Skeletal muscle cell (primary cell): ENCODE data around the gene NFILZ.

ENCODE experiments used
- DNase-seq: peaks from one replicate; pipeline ENCODE4 v3.0.0-alpha.2; 2010; ENCODE audit warnings: low read depth
- H3K4me3 ChIP-seq: 2 replicates; pipeline ENCODE4 v1.5.1; 2011; ENCODE audit warnings: low read depth, mild to moderate bottlenecking, control low read depth, low read length, moderate library complexity

Gene NFILZ, protein sequence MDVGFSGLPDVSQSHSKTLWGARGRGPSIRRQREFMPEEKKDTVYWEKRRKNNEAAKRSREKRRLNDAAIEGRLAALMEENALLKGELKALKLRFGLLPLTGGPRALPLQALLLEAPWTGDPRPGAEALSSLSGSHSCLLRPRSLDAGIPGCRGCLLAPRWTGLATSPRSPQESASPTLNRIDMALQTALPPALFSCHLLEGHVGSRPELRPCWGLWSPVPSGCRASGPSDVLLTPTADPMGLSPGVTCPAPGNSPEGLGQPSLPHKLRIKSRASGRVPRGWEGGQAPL

DNA sequence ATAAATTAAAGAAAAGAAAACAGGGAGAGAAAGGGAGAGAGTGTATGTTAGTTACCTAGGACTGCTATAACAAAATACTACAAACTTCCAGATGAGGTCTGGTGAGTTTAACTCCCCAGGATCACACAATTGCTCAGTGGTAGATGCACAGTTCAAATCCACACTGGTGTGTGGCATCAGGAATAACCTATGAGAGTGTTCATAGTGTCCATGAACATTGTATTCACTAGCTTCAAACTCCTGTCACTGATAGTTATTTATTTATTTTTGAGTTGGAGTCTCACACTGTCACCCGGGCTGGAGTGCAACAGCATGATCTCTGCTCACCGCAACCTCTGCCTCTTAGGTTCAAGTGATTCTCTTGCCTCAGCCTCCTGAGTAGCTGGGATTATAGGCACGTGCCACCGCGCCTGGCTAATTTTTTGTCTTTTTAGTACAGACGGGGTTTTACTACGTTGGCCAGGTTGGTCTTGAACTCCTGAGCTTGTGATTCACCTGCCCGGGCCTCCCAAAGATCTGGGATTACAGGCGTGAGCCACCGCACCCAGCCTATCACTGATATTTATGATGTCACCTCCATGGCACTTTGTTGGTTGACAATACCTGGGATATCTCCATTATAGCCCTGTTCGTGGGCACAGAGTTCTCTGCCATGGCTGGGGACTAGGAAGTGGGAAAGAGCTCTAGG lies at the start of gene NFILZ:
Gene NFILZ (plus strand): TSS at position 638 of the 688 bp plus-strand sequence. CDS start 46,133 bp downstream, outside the sequence.
- no peak within 1 kb of the TSS for H3K4me3 ChIP-seq
- DNase-seq = no peak

DNA sequence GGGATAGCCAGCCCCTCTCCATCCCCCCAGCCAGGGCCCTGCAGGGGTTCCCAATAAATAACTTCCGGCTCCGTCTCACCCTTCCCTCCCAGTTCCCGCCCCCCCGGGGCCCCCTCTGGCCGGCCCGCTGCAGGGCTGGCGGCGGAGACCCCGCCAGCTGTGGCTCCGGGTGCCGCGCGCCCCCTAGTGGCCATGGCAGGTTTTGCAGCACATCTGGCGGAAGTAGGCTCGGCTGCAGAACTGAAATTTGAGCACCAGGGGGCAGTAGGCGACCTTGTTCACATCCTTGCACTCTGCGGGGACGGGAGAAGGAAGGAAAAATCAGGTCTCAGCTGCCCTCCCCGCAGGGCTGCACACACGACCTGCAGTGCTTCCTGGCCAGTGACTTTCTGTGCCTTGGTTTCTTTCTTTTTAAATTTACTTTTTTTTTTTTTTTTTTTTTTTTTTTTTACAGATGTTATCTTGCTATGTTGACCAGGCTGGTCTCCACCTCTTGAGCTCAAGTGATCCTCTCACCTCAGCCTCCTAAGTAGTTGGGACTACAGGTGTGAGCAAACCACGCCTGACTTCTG lies 49.6 kb upstream of the NFILZ start:
- no peak overlapping the region for H3K4me3 ChIP-seq
- DNase-seq = no peak

DNA sequence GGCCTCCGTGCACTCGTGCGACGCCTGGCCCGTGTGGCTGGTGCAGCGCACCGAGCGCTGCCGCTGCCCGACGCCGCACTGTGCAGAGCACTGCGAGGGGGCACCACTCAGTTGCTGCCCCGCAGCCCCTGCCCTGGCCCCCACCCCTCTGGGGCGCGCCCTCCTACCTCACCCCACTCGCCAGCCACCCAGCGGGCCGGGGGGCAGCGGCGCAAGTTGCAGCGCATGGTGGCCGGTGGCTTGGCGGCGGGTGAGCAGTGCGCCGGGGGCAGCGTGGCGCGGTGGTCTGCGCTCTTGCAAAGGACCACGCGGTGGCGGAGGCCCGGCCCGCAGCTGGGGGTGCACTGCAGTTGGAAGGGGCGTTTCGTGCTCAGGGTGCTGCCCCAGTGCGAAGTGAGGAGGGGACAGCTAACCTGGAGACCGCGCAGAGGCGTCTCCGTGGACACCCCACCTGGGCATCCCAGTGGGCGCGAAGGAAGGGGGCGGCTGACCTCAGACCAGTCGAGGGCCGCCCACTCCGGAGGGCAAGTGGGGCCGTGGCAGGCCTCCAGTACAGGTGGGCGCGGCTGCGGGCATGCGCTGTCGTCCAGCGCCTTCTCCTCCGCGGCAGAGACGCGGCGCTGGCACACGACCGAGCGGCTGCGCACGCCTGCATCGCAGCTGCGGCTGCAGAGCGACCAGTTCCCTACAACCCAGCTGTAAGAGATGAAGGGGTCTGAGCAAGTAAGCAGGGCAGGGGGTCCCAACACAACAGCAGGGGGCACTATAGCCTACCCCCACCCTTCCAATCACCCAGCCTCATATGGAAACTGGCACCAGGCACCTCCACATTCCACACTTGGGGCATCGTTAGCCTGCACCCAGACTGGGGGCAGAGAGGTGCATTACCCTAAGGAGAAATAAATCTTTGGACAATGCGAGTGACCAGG lies 45.2 kb upstream of the NFILZ start:
- no peak overlapping the region for H3K4me3 ChIP-seq
- no peak for DNase-seq

DNA sequence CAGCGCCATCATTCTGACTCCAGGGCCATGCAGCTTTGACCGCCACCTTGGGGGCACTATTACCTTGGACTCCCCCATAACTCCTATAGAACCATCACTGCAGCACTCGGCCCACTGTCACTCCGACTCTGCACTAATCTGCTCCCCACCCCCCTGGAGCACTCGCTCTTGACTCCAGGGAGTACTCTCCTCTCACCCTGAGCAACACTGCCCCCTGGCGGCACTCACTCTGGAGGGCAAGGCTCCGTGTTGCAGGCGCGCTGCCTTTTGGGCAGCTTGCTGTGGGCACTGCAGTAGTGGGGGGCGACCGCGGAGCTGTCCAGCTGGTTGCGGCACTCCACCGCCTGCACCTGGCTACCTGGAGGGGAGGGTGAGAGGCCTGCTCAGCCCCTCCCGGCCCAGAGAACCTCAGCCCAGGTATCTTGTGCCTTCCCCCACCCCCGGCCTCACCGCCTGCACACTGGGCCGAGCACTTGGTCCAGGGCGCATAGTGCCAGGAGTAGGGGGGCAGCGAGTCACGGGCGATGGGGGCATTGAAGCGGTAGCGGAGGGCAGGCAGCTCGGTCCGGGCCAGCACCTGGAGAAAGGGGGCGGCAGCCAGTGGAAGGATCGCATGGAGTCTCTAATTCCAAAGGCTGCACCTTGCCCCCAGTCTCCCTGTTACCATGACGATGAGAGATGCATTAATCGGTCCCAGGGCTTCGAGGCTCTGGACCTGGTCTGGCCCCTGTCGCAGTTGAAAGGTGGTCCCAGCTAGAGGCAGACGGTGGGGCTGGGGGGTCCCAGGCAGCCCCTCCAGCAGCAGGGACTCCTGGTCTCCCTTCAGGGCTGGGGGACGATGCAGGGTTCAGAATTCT lies 44.3 kb upstream of the NFILZ start:
- DNase-seq = no peak
- no peak overlapping the region for H3K4me3 ChIP-seq

DNA sequence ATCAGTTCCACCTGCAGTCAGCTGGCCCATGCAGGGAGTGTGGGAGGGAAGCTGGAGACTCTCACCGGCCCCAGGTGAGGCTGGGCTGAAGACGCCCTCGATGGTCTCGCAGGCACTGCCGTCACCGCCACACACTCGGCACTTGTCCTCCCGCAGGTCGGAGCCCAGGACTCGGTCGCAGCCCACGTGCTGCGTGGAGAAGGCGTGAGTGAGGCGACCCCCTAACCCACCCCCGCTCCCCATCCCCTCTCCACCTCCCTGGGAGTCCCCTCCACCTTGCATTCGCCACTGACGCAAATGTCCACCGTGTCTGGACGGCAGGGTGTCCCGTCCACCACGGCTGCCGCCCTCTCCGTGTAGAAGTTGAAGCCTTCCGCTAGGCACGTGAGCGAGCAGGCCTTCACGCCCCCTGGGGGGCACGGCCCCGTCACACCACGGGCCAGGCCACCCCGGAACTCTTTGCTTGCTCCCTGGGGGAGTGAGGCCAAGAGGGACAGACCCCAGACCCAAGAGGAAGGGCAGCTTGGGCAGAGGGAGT lies 41.2 kb upstream of the NFILZ start:
- DNase-seq = no peak
- no peak overlapping the region for H3K4me3 ChIP-seq

DNA sequence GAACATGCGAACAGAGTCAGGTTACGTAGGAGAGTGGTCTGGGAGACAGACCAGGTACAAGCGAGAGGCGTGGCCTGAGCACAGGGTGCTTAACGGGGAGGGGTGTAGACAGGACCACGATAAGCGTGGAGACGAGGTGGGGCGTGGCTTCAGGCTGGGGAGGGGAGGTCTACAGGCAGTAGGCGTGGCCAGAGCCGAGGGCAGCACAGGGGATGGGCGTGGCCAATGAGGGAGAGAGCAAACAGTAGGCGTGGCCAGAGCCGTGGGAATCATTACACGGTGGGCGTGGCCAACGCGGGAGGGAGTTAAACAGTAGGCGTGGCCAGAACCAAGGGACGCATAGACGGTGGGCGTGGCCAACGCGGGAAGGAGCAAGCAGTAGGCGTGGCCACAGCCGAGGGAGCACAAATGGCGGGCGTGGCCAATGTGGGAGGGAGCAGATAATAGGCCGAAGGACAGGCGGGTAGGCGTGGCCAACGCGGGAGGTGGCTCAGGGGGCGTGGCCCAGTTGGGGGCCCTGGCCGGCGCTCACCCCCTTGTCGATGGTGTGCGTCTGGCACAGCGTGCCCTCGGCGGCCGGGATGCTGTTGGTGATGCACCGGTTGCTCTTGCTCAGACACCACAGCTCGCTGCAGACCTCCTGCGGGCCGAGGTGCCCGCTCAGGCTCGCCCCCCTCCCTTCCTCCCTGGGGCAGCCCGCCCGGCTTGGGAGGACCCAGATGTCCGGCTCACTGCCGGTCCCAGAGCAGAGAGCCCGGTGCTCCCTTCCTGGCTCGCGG lies 38.0 kb upstream of the NFILZ start:
- H3K4me3 ChIP-seq = peak overlapping the region; percentile 48

DNA sequence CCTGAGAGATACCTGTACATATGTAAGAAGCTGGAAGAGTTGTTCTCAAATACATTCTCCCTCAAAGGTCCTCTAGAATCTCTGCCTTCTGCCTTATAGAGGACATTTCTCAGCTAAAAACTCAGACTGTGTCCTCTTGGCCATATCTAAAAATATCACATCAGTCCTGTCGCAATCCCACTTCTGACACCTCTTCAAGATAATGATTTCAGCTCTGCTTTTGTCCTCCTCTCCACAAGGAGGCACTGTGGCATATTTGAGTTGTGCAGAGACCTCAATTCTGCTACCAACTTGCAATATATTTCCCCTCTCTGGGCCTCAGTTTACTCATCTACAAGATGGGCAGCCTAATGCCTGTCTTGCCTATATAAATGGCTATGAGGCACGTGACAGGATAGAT lies 36.5 kb upstream of the NFILZ start:
- H3K4me3 ChIP-seq = no peak overlapping the region
- no peak for DNase-seq

More for the DNA sequence above, 38.0 kb upstream of the NFILZ start:
- DNase-seq = peak; percentile 79

DNA sequence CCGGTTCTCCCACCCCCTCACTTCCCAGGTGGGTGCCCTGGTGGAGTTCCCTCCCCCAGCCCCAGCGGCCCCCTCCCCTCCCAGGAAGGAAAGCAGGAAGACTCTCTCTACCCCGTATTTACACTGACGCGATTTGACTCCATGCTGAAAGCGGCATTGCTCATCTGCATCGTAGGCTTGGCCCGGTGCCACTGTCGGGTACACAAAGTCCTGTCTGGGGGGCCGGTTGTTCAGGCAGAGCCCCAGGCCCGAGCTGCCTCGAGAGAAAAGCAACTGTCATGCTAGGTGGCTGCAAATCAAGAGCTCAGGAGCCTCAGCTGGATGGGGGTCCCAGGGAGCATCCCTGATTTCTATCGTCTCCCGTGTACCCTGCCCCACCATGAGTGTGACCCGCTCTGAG lies 34.8 kb upstream of the NFILZ start:
- H3K4me3 ChIP-seq = no peak overlapping the region
- no peak for DNase-seq

DNA sequence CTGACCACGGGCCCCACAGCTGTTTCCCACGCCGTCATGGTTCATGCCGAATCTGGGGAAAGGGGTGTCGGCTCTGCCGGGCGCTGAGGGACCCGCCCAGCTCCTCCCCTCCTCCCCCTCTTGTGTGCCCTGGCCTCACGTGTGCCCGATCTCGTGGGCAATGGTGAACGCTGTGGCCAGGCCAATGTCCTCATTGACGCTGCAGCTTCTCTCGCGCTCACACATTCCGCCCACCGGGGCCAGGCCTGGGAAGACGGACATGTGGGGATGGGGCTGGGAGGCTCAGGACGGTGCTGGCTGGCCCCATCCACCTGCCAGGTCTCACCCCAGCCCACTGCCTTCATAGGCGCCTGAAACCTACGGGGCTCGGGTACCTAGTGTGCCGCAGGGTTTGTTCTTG lies 34.3 kb upstream of the NFILZ start:
- no peak for DNase-seq
- H3K4me3 ChIP-seq = no peak overlapping the region

DNA sequence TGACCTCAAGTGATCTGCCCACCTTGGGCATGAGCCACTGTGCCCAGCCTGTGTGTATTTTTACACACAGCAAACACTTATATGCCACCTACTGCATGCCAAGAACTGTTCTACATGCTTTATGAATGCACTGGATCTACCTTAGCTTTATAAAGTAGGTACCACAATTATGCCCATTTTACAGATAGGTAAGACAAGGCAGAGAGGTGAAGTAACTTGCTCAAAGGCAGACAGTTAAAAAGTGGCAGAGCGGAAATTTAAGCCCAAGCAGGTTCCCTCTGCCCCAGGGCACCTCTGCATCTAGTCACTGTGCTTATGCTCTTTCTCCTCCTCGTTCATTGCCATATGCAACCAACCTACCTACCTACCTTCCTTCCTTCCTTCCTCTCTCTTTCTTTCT lies 30.4 kb upstream of the NFILZ start:
- no peak overlapping the region for H3K4me3 ChIP-seq
- no peak for DNase-seq

DNA sequence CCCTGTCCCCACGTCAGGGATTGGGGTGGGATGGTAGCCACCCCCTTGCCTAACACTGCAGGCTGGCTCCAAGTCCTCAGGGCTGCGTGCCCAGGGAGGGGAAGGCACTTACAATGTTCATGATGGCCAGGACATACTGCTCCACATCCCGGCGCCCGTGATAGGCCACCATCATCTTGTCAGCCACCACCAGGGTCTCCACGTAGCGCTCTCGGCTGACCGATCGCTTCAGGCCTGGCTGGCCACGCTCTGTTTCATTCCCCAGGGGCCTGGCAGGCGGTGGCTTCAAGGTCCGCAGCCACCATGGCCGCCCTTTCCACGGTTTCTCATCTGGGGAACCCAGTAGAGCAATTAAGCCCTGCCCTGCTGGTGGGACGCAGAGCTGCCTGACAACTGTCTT lies 29.6 kb upstream of the NFILZ start:
- DNase-seq = no peak
- H3K4me3 ChIP-seq = no peak overlapping the region

DNA sequence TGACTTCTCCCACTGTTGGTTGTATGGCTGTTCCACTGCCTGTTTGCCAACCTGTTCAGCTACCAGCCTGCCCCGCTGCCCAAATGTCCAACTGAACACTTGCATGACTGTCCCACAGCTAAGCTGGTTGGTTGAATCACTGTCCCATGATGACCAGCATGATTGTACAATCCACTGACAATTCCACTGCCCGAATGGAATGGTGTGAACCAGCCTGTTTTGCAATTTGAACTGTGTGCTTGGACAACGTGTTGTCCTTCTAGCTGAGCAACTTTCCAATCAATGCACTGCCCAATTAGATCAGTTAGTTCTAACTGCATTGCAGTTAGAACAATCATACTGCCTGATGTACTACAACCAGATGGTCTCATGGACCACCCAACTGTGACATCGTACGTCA lies 28.6 kb upstream of the NFILZ start:
- DNase-seq = no peak
- no peak overlapping the region for H3K4me3 ChIP-seq

DNA sequence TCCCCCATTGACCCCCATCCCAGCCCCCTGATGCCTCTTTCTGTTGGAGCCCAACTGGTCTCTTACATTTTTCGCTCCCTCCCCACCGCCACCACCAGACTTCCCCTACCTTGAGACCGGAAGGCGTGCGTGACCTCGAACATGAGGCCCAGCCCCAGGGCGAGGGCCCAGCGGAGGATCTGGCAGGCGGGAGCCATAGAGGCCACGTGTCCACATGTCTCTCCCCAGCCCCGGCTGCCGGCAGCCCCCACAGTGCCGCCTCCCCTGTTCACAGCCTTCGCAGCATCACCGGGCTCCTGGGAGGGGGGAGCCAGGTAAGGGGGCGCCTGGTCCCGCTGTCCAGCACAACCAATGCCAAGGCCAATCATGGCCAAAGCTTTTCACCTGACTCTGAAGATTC lies 24.9 kb upstream of the NFILZ start:
- no peak for DNase-seq
- no peak overlapping the region for H3K4me3 ChIP-seq

DNA sequence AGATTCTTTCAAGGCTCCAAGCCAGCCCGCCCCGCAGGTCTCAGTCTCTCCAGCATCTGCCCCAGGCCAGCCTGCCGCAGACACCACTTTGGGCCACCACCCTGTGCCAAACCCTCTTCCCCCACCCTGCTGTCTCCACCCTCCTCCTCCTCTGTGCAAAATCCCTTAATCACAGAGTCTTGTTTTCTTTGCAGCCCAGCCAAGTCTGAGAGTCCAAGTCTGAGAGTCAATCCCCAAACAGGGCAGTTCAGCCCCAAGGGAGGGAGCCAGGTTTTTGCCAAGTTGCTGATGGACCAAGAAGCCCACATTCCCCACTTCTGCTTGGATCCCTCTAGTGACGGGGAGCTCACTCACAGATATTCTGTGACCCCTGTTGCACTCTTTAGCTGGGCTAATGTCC lies 23.0 kb upstream of the NFILZ start:
- DNase-seq = no peak

DNA sequence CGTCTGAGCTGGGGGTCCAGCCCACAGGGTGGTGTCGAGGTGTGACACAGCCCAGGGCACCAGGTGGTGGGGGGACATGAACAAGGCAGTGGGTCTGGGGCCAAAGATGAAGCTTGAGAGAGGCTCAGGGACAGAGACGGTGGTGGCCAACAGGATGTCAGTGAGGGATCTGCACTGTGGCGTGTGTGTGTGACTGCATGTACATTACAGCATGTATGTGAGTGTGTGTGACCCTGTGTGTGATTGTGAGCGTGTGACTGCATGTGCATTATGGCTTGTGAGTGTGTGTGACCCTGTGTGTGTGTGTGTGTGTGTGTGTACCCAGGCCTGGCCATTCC lies 21.5 kb upstream of the NFILZ start:
- peak overlapping the region; percentile 78 for H3K4me3 ChIP-seq
- no peak for DNase-seq

More for the DNA sequence above, 23.0 kb upstream of the NFILZ start:
- H3K4me3 ChIP-seq = no peak overlapping the region

DNA sequence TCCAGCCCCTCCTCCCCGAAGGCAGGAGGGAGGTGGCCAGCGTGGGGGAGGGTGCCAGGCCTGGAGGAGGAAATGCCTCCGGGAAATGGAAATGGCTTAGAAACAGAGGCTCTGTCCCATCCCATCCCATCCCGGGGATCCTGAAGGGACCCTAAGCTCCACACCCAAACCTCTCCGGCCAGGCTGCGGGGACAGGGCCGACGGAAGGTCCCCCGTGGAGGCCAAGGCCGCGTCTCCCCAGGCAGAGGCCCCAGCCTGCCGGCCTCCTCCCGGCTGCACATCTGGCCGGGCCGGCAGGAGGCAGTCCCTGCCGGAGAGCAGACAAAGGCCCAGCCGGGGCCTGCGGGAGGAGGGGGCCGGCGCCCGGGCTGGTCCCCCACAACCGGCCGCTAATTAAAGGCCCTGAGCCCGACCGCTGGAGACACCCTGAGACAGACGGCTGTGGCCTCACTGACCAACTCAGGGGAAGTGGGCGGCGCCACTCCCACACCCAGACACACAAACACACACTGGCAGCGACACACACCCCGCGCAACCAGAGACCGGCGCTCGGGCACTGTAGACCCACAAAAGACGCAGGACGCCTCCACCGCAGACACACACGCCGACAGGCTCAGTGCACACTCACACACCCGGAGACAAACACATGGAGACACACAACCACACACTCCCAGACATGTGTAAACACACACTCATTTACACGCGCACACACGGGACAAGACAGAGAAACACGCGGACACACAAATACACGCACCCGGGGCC lies 21.0 kb upstream of the NFILZ start:
- peak overlapping the region; percentile 78 for H3K4me3 ChIP-seq
- DNase-seq = no peak
